H1 (cell line): ENCODE data around the gene FRS2. TPM values are rescaled to one million over a fixed set of nuclear protein-coding genes. Genes with fewer than 3 reads are reported as not detected.

Experiments used
- CTCF ChIA-PET: fragments of 300-600 bp; sonication (Branson Sonifier 250); formaldehyde crosslinking; loops from one replicate; lab custom pipeline; 2021; ENCODE audit not compliant: partially characterized antibody; lab: Charles Lee
- POLR2A ChIA-PET: fragments of 300-600 bp; sonication (Branson Sonifier 250); formaldehyde crosslinking; loops from one replicate; lab custom pipeline; 2021; ENCODE audit warnings: inconsistent platforms; ENCODE audit not compliant: partially characterized antibody; lab: Charles Lee
- DNase-seq, 2 experiments: peaks; one replicate each; pipeline versions ENCODE4 v3.0.0 to v3.0.0-alpha.2; 2010 to 2022; ENCODE audit warnings: low spot score in 2 of 2, low read depth in 1 of 2, mixed read lengths in 1 of 2
- FAIRE-seq: peaks from 2 replicates; lab custom pipeline; 2011; peaks lifted over from hg19 to GRCh38; lab: Jason Lieb, UNC
- H2AFZ ChIP-seq: 2 replicates; pipeline ENCODE4 v1.8.1; 2012; ENCODE audit warnings: low read length, inconsistent platforms
- H2AK5ac ChIP-seq: 2 replicates; pipeline ENCODE4 v1.6.1; 2013; ENCODE audit warnings: low read depth, low read length
- H2BK120ac ChIP-seq: replicated peaks from 2 replicates; pipeline ENCODE3; 2013; ENCODE audit warnings: low read depth, low read length, inconsistent platforms
- H2BK12ac ChIP-seq: 2 replicates; pipeline ENCODE4 v1.6.1; 2013; ENCODE audit warnings: low read depth, low read length
- H2BK15ac ChIP-seq: 2 replicates; pipeline ENCODE4 v1.6.1; 2013; ENCODE audit warnings: low read length
- H2BK20ac ChIP-seq: 2 replicates; pipeline ENCODE4 v1.6.1; 2013; ENCODE audit warnings: low read length
- H2BK5ac ChIP-seq: 2 replicates; pipeline ENCODE4 v1.6.1; 2013; ENCODE audit warnings: low read depth, low read length
- H3K14ac ChIP-seq: 2 replicates; pipeline ENCODE4 v1.6.1; 2013; ENCODE audit warnings: inconsistent platforms; ENCODE audit not compliant: insufficient read length
- H3K18ac ChIP-seq: 2 replicates; pipeline ENCODE4 v1.6.1; 2013; ENCODE audit warnings: low read length; ENCODE audit errors: extremely low read depth
- H3K23ac ChIP-seq: 2 replicates; pipeline ENCODE4 v1.6.1; 2013; ENCODE audit warnings: inconsistent platforms; ENCODE audit not compliant: insufficient read length
- H3K23me2 ChIP-seq: 2 replicates; pipeline ENCODE4 v1.6.1; 2013; ENCODE audit warnings: low read depth, low read length
- H3K27ac ChIP-seq: 2 replicates; pipeline ENCODE4 v1.6.1; 2011; ENCODE audit warnings: low read depth, low read length, inconsistent platforms
- H3K27me3 ChIP-seq, 4 experiments: replicated peaks in 1 of 4; 1 replicate in 1 of 4; 2 replicates in 3 of 4; pipeline versions ENCODE4 v1.6.1 to v1.8.1; 2011 to 2013; ENCODE audit warnings: low read length in 3 of 4, mild to moderate bottlenecking in 3 of 4, inconsistent platforms in 2 of 4, mixed read lengths in 2 of 4, moderate library complexity in 1 of 4; ENCODE audit not compliant: control insufficient read depth in 3 of 4, insufficient read depth in 3 of 4; ENCODE audit errors: extremely low read depth in 1 of 4
- H3K36me3 ChIP-seq, 4 experiments: 2 replicates each; pipeline versions ENCODE4 v1.6.1 to v1.8.1; 2011 to 2013; ENCODE audit warnings: mild to moderate bottlenecking in 4 of 4, low read length in 3 of 4, moderate library complexity in 2 of 4, control low read depth in 1 of 4, inconsistent platforms in 1 of 4; ENCODE audit not compliant: insufficient read depth in 4 of 4, control insufficient read depth in 2 of 4
- H3K4ac ChIP-seq: replicated peaks from 2 replicates; pipeline ENCODE3; 2013; ENCODE audit warnings: low read length, low read depth, mixed read lengths, inconsistent platforms; ENCODE audit not compliant: insufficient read length
- H3K4me1 ChIP-seq, 4 experiments: replicated peaks in 1 of 4; 1 replicate in 1 of 4; 2 replicates in 3 of 4; pipeline versions ENCODE4 v1.6.1 to v1.8.1; 2011 to 2013; ENCODE audit warnings: low read length in 3 of 4, inconsistent platforms in 2 of 4, mixed read lengths in 1 of 4; ENCODE audit not compliant: insufficient read depth in 4 of 4, control insufficient read depth in 3 of 4
- H3K4me2 ChIP-seq, 2 experiments: 2 replicates each; pipeline versions ENCODE4 v1.6.1 to v1.8.1; 2011 to 2013; ENCODE audit warnings: low read depth in 2 of 2, low read length in 2 of 2, control low read depth in 1 of 2, inconsistent platforms in 1 of 2, mild to moderate bottlenecking in 1 of 2; ENCODE audit not compliant: insufficient read depth in 1 of 2
- H3K4me3 ChIP-seq, 4 experiments: fragments of 200-600, 300-600 bp in 1 of 4; sonication (generic), shearing (Covaris generic), sonication (Bioruptor Twin) in 1 of 4; 2 replicates each; pipeline versions ENCODE4 v1.5.1 to v1.8.1; 2011 to 2016; ENCODE audit warnings: low read length in 4 of 4, low read depth in 3 of 4, control low read depth in 2 of 4, inconsistent platforms in 2 of 4, mild to moderate bottlenecking in 2 of 4, mixed read lengths in 1 of 4, moderate library complexity in 1 of 4; ENCODE audit not compliant: insufficient read depth in 2 of 4; ENCODE audit errors: extremely low read depth in 1 of 4
- H3K56ac ChIP-seq: replicated peaks from 2 replicates; pipeline ENCODE3; 2013; ENCODE audit warnings: low read depth, mild to moderate bottlenecking, mixed read lengths, low read length, inconsistent platforms; ENCODE audit not compliant: insufficient read length
- H3K79me1 ChIP-seq: 2 replicates; pipeline ENCODE4 v1.6.1; 2013; ENCODE audit warnings: low read depth, low read length, control low read depth
- H3K79me2 ChIP-seq, 2 experiments: 2 replicates each; pipeline versions ENCODE4 v1.6.1 to v1.8.1; 2012 to 2013; ENCODE audit warnings: low read length in 2 of 2, mild to moderate bottlenecking in 2 of 2, inconsistent platforms in 1 of 2; ENCODE audit not compliant: insufficient read depth in 2 of 2, control insufficient read depth in 1 of 2
- H3K9ac ChIP-seq, 4 experiments: replicated peaks in 1 of 4; 1 replicate in 1 of 4; 2 replicates in 3 of 4; pipeline versions ENCODE4 v1.6.1 to v1.8.1; 2011 to 2013; ENCODE audit warnings: low read depth in 3 of 4, low read length in 3 of 4, control low read depth in 2 of 4, mild to moderate bottlenecking in 2 of 4, moderate library complexity in 2 of 4, inconsistent platforms in 1 of 4; ENCODE audit errors: extremely low read depth in 1 of 4
- H3K9me3 ChIP-seq, 2 experiments: 2 replicates each; pipeline versions ENCODE4 v1.6.1 to v1.8.1; 2012 to 2013; ENCODE audit warnings: mild to moderate bottlenecking in 2 of 2, moderate library complexity in 2 of 2, control low read depth in 1 of 2, inconsistent platforms in 1 of 2, low read depth in 1 of 2, low read length in 1 of 2, mixed read lengths in 1 of 2; ENCODE audit not compliant: insufficient read depth in 2 of 2
- H4K20me1 ChIP-seq, 2 experiments: replicated peaks in 1 of 2; 2 replicates each; pipeline versions ENCODE3 to v1.8.1; 2011 to 2013; ENCODE audit warnings: inconsistent platforms in 2 of 2, low read length in 2 of 2, mild to moderate bottlenecking in 1 of 2; ENCODE audit not compliant: insufficient read depth in 2 of 2, control insufficient read depth in 1 of 2
- H4K5ac ChIP-seq: 2 replicates; pipeline ENCODE4 v1.6.1; 2013; ENCODE audit warnings: low read length, low read depth, mixed read lengths, inconsistent platforms; ENCODE audit not compliant: insufficient read length
- H4K8ac ChIP-seq: 2 replicates; pipeline ENCODE4 v1.8.0; 2013; ENCODE audit warnings: mild to moderate bottlenecking, moderate library complexity, low read length, inconsistent platforms; ENCODE audit not compliant: insufficient read depth; ENCODE audit errors: extremely low read depth
- H4K91ac ChIP-seq: replicated peaks from 2 replicates; pipeline ENCODE3; 2013; ENCODE audit warnings: low read length, mixed read lengths, inconsistent platforms; ENCODE audit not compliant: insufficient read length
- BCL11A ChIP-seq, 2 experiments: IDR thresholded peaks; one replicate each; pipeline ENCODE4 v1.6.1; 2011; ENCODE audit warnings: low read depth in 2 of 2, low read length in 2 of 2, mild to moderate bottlenecking in 2 of 2
- NANOG ChIP-seq: IDR thresholded peaks from 2 replicates; pipeline ENCODE4 v1.6.1; 2011; ENCODE audit warnings: low read length, low read depth, mild to moderate bottlenecking, inconsistent platforms; ENCODE audit not compliant: insufficient read depth, poor library complexity, severe bottlenecking
- ZNF274 ChIP-seq: IDR thresholded peaks from 2 replicates; pipeline ENCODE4 v1.7.0; 2012; ENCODE audit warnings: low read length, borderline replicate concordance; ENCODE audit errors: extremely low read depth
- WGBS, 2 experiments: shearing (Covaris generic) in 1 of 2; methylation state at CpG; one replicate each; pipeline versions ENCODE4 v1.1.6 to v1.1.7; 2013 to 2015; ENCODE audit warnings: low lambda C conversion rate in 2 of 2, mixed read lengths in 2 of 2, inconsistent platforms in 1 of 2, low coverage in 1 of 2, missing lambda C conversion rate in 1 of 2; ENCODE audit not compliant: insufficient replicate concordance in 2 of 2, insufficient coverage in 1 of 2, insufficient read length in 1 of 2; ENCODE audit errors: extremely low coverage in 1 of 2, missing lambda C conversion rate in 1 of 2; 5-methylcytosine and 5-hydroxymethylcytosine counted together
- polyA plus RNA-seq, 7 experiments: library from polyadenylated mRNA; depleted of rRNA in 3 of 7; stranded (reverse) in 5 of 7; unstranded in 2 of 7; fragments of >200 nt in 5 of 7; fragments of 200-250 nt in 2 of 7; gene quantifications; 1 replicate in 5 of 7; 2 replicates in 1 of 7; 4 replicates in 1 of 7; pipeline versions ENCODE4 v1.2.1 to v1.2.3, GENCODE V29; 2011 to 2013; ENCODE audit warnings: missing spikeins in 2 of 7, mixed read lengths in 2 of 7
- total RNA-seq: library from RNA; stranded (reverse); fragmentation: NEBNext Ultra II Directional; extraction: Animal tissue kit (Norgen Biotek cat#: 25700); gene quantifications from 2 replicates; pipeline ENCODE4 v1.2.1, GENCODE V29; 2021

Gene FRS2
- total and polyA plus RNA-seq, 2 of the 8 experiments (the other 6 are each of a cell fraction or from before 2014, with no cell fraction given): 10.3 to 35.8 TPM

DNA sequence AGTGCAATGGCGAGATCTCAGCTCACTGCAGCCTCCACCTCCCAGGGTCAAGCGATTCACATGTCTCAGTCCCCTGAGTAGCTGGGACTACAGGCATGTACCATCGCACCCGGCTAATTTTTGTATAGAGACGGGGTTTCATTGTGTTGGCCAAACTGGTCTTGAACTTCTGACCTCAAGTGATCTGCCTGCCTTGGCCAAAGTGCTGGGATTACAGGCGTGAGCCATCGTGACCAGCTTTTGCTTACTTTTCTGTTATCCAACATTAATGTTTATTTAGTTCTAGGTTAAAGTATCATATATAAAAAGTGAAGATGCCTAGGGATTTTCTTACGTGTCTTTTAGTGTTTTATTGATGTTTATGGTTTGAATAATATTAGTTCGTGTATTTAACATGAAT, 86.2 kb downstream of the FRS2 start:
- 82 to 100% methylated on average over 2 to 9 of the region's 9 CpGs for WGBS, 2 experiments
- no peaks in the 10 kb centered on the region for H3K36me3 ChIP-seq
- H2BK5ac ChIP-seq: no peak overlapping the region
- no peaks in the 10 kb centered on the region for H3K9me3 ChIP-seq
- no peak overlapping the region for H3K4me3 ChIP-seq
- H2BK12ac ChIP-seq: no peak overlapping the region
- H4K91ac ChIP-seq: no peak overlapping the region
- DNase-seq (no peak), FAIRE-seq (no peak)
- H4K5ac ChIP-seq: no peak overlapping the region
- no peak overlapping the region for H3K4me2 ChIP-seq
- no peak for TF ChIP-seq ZNF274
- TF ChIP-seq NANOG: no peak
- no peak for TF ChIP-seq BCL11A (IDR thresholded peaks at IDR 0.05; ENCODE audit: low read depth in 2 of 2, low read length in 2 of 2)
- no peak overlapping the region for H3K56ac ChIP-seq
- no peak overlapping the region for H3K9ac ChIP-seq
- no peaks in the 10 kb centered on the region; the same call in 1 of the 2 replicates for H3K79me1 ChIP-seq
- H3K79me2 ChIP-seq: peaks cover 0 to 24% of the 10 kb centered on the region in 2 experiments; a peak in 2 of 4 replicates
- H2BK15ac ChIP-seq: no peak overlapping the region
- no peak overlapping the region for H3K27ac ChIP-seq
- H3K23me2 ChIP-seq: no peaks in the 10 kb centered on the region
- no peak overlapping the region for H3K18ac ChIP-seq
- peak overlapping the region; percentile 51; the same call in 1 of the 2 replicates for H4K8ac ChIP-seq
- H3K4ac ChIP-seq: no peak overlapping the region
- no peaks in the 10 kb centered on the region for H4K20me1 ChIP-seq
- no peaks in the 10 kb centered on the region for H3K27me3 ChIP-seq
- no peak overlapping the region for H2BK120ac ChIP-seq
- no peak overlapping the region for H3K23ac ChIP-seq
- H3K14ac ChIP-seq: no peak overlapping the region
- no peak overlapping the region for H2AFZ ChIP-seq
- ChIA-PET CTCF (interaction anchor here (4.4 kb wide), 1 partner anchor 13 kb away, joined by 32 read pairs; no protein-coding TSS in a partner anchor), POLR2A (interaction anchor here (1.0 kb wide), 1 partner anchor 63 kb away, joined by 3 read pairs; no protein-coding TSS in a partner anchor)
- H3K4me1 ChIP-seq: no peaks in the 10 kb centered on the region
- no peak overlapping the region for H2BK20ac ChIP-seq
- H2AK5ac ChIP-seq: no peak overlapping the region
